ENCODE data around the gene CNN2. TPM values are rescaled to one million over a fixed set of nuclear protein-coding genes. Genes with fewer than 3 reads are reported as not detected.
A peak's percentile ranks its signal among the peaks of the same experiment; 100 is the strongest.

CNN2 gene
- total and polyA plus RNA-seq, 12 donors: 6.9 to 64.9 (median 42.7) TPM

DNA sequence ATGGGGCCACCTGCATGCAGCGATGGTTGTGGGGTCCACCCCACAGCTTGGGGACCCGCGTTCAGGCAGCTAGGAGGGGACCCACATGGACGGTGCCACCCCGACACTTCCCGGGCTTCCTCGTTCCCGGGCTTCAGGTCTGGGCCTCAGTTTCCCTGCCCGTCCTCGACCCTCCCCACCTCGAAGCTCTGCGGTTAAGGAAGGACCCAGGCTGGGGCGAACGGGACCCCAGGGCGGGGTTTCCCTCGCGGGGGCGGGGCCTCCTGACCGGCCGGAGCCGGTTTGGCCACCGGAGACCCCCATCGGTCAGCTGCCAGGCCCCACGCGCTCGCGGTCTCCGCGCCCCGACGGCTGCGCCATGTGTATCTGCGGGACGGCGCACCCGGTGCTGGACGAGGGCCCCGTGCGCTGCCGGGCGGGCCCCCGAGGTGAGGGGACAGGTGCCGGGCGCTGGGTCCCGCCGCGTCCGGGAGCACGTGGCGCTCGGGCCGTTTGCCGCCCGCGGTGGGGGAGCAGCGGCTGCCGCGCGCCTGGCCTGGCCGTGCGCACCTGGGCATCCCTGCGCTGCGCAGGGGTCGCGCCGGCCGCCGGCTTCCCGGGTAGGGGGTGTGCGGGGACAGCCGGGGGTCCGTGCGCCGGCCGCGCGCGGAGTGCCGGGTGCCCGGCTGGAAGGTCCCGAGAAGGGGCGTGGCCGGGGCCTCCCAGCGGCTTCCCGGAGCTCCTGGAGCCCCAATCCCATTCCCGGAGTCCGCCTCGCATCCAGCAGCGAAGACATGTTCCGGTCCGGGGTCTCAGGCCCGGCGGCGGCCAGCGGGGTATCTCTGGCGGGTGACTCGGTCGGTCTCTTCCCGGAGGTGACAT lies 44.8 kb downstream of the CNN2 start:
- no peak for TF ChIP-seq POLR2A (IDR thresholded peaks at IDR 0.05)
- TF ChIP-seq, protein P1, sequence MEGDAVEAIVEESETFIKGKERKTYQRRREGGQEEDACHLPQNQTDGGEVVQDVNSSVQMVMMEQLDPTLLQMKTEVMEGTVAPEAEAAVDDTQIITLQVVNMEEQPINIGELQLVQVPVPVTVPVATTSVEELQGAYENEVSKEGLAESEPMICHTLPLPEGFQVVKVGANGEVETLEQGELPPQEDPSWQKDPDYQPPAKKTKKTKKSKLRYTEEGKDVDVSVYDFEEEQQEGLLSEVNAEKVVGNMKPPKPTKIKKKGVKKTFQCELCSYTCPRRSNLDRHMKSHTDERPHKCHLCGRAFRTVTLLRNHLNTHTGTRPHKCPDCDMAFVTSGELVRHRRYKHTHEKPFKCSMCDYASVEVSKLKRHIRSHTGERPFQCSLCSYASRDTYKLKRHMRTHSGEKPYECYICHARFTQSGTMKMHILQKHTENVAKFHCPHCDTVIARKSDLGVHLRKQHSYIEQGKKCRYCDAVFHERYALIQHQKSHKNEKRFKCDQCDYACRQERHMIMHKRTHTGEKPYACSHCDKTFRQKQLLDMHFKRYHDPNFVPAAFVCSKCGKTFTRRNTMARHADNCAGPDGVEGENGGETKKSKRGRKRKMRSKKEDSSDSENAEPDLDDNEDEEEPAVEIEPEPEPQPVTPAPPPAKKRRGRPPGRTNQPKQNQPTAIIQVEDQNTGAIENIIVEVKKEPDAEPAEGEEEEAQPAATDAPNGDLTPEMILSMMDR (IDR thresholded peaks at IDR 0.05): no peak
- no peaks in the 10 kb centered on the region for H3K36me3 ChIP-seq (replicated peaks in 1 of 2)
- no peak overlapping the region for H3K4me3 ChIP-seq
- H3K4me1 ChIP-seq (replicated peaks in 1 of 2): peaks cover 0 to 20% of the 10 kb centered on the region in 2 donors
- peaks cover 53% of the 10 kb centered on the region for H3K27me3 ChIP-seq
- H3K9me3 ChIP-seq (replicated peaks in 1 of 3): no peaks in the 10 kb centered on the region
- WGBS, 4 donors: 26 to 58% (median 28%) methylated on average over 21 to 99 of the region's 99 CpGs
- DNase-seq: peak in 1 of 7 donors; percentile 22
- H3K27ac ChIP-seq: no peak overlapping the region
- intact Hi-C loops (cut with DNase I): no loop called here

DNA sequence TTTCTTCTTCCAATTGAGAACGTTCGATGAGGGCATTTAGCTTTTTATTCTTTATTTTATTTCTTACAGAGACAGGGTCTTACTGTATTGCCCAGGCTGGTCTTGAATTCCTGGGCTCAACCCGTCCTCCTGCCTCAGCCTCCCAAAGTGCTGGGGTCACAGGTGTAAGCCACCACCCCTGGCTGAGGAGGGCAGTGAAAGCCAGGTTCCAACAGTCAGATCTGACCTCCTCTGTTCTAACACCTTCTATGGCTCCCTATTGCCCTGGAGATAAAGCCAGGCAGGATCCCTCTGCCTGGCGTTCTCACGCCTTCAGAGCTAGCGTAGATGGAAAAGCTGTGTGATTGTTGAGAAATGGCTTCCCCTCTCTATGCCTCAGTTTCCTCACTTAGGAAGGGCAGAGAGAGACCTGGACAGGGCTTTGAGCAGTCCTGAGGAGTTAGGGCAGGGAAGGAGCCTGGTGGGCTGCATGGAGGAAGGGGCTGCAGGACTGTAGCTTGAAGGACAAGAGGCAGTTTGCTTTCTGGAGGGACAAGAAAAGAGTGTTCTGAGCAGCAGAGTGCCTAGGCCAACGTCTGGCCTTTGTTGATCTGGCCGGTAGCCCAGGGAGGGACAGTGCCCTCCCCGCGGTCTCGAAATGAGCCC lies 46.1 kb downstream of the CNN2 start:
- whole genome bisulfite sequencing, 4 donors: 71 to 85% (median 79%) methylated on average over 7 to 11 of the region's 11 CpGs
- intact Hi-C loops (cut with DNase I): no loop called here
- no peak overlapping the region for H3K4me3 ChIP-seq
- peaks cover 40% of the 10 kb centered on the region for H3K27me3 ChIP-seq
- peaks cover 0 to 9% of the 10 kb centered on the region in 2 donors for H3K4me1 ChIP-seq (replicated peaks in 1 of 2)
- no peak for DNase-seq
- H3K27ac ChIP-seq: no peak overlapping the region
- TF ChIP-seq POLR2A (IDR thresholded peaks at IDR 0.05): no peak
- TF ChIP-seq, protein P1 (IDR thresholded peaks at IDR 0.05): no peak
- no peaks in the 10 kb centered on the region for H3K36me3 ChIP-seq (replicated peaks in 1 of 2)
- no peaks in the 10 kb centered on the region for H3K9me3 ChIP-seq (replicated peaks in 1 of 3)

DNA sequence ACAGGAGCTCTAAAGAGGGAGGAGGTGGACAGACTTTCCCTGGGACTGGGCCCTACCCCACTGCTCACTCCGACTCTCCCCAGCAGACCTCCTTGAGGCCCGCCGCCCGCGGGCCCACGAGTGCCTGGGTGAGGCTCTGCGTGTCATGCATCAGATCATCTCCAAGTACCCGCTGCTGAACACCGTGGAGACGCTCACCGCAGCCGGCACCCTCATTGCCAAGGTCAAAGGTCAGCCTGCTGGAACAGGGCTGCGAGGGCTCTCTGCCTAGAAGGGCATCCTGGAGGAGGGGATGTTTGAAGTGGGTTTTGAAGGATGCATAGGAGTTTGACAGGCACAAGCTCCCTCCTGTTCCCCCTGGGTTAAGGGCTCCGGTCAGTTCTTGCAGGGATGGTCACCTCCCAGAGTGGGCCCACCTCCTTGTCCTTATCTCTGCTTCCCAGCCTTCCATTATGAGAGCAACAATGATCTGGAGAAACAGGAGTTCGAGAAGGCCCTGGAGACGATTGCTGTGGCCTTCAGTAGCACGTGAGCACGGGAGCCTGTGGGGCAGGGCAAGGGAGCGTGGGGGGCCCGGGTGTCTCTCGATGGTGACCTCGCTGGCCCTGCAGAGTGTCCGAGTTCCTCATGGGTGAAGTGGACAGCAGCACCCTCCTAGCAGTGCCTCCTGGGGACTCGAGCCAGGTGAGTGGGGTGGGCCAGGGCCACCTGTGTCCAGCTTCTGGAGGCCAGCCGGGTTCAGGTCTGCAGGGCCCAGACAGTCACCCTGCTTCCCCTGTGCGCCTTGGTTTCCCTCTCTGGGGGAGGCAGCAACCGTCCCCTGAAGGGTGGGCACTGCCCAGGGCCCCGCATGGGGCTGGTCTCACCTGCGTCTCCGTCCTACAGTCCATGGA lies 46.9 kb downstream of the CNN2 start:
- H3K27me3 ChIP-seq: peaks cover 35% of the 10 kb centered on the region
- intact Hi-C loops (cut with DNase I): no loop called here
- peaks cover 0 to 9% of the 10 kb centered on the region in 2 donors for H3K4me1 ChIP-seq (replicated peaks in 1 of 2)
- no peak overlapping the region for H3K4me3 ChIP-seq
- H3K27ac ChIP-seq: no peak overlapping the region
- H3K9me3 ChIP-seq (replicated peaks in 1 of 3): no peaks in the 10 kb centered on the region
- WGBS, 4 donors: 80 to 93% (median 89%) methylated on average over 15 to 30 of the region's 30 CpGs
- no peak for TF ChIP-seq POLR2A (IDR thresholded peaks at IDR 0.05)
- TF ChIP-seq, protein P1 (IDR thresholded peaks at IDR 0.05): no peak
- H3K36me3 ChIP-seq (replicated peaks in 1 of 2): no peaks in the 10 kb centered on the region
- no peak for DNase-seq
